HCT116 (cell line): ENCODE measurements around the gene CLIP4. TPM values are rescaled to one million over a fixed set of nuclear protein-coding genes. Genes with fewer than 3 reads are reported as not detected.

Experiments used
- ATAC-seq: fragments of 200-7000 bp; cut with Tn5 transposase; 2 replicates; pipeline ENCODE4 v1.9.1; 2020; ENCODE audit warnings: mild to moderate bottlenecking, moderate library complexity
- BruUV-seq: library from RNA; stranded (reverse); fragments of 400-500 nt; replicated peaks from 2 replicates; lab custom pipeline; 2021; lab: Mats Ljungman, UMichigan
- CTCF ChIA-PET: fragments of 300-600 bp; sonication (Branson Sonifier 250); formaldehyde crosslinking; loops from one replicate; lab custom pipeline; 2021; ENCODE audit warnings: antibody characterized with exemption; lab: Charles Lee
- POLR2A ChIA-PET: fragments of 300-600, 350-600 bp; sonication (Branson Sonifier 250); formaldehyde crosslinking; loops from one replicate; lab custom pipeline; 2021; ENCODE audit warnings: antibody characterized with exemption; lab: Charles Lee
- RAD21 ChIA-PET, 2 experiments: fragments of 300-600 bp; sonication (Branson Sonifier 250); formaldehyde crosslinking; loops; one replicate each; lab custom pipeline; 2023; ENCODE audit warnings: low total read pairs in 2 of 2; ENCODE audit not compliant: uncharacterized antibody in 2 of 2, unreplicated experiment in 2 of 2, low non-redundant PET in 1 of 2; lab: Charles Lee
- DNase-seq: peaks from one replicate; pipeline ENCODE4 v3.0.0-alpha.2; 2010; ENCODE audit warnings: low read depth, low spot score
- H2AFZ ChIP-seq: fragments of 200-600 bp; shearing (Covaris generic), sonication (generic); 2 replicates; pipeline ENCODE4 v1.6.1; 2017; ENCODE audit warnings: low read depth, mixed run types, mixed read lengths, antibody characterized with exemption, low read length; ENCODE audit not compliant: poor library complexity, severe bottlenecking
- H3K27ac ChIP-seq: 2 replicates; pipeline ENCODE4 v1.5.1; 2012; ENCODE audit warnings: low read depth, low read length
- H3K27me3 ChIP-seq: fragments of 200-600 bp; sonication (generic); 2 replicates; pipeline ENCODE4 v1.6.1; 2016; ENCODE audit warnings: mixed run types, low read length, mixed read lengths; ENCODE audit not compliant: insufficient read depth
- H3K36me3 ChIP-seq, 2 experiments: fragments of 200-500 bp in 1 of 2; fragments of 200-600 bp in 1 of 2; sonication (Bioruptor generic) in 1 of 2; sonication (generic) in 1 of 2; 2 replicates each; pipeline versions ENCODE4 v1.5.1 to v1.6.1; 2014 to 2016; ENCODE audit warnings: low read length in 2 of 2, inconsistent platforms in 1 of 2, mixed read lengths in 1 of 2, mixed run types in 1 of 2; ENCODE audit not compliant: insufficient read depth in 2 of 2, control insufficient read depth in 1 of 2
- H3K4me1 ChIP-seq, 2 experiments: fragments of 200-600 bp in 1 of 2; sonication (generic) in 1 of 2; 2 replicates each; pipeline versions ENCODE4 v1.5.1 to v1.6.1; 2012 to 2017; ENCODE audit warnings: low read length in 2 of 2, inconsistent platforms in 1 of 2, mild to moderate bottlenecking in 1 of 2, mixed read lengths in 1 of 2, mixed run types in 1 of 2, moderate library complexity in 1 of 2; ENCODE audit not compliant: insufficient read depth in 2 of 2, control insufficient read depth in 1 of 2
- H3K4me2 ChIP-seq: fragments of 200-600 bp; sonication (generic); 2 replicates; pipeline ENCODE4 v1.6.1; 2017; ENCODE audit warnings: mixed run types, low read length, mixed read lengths
- H3K4me3 ChIP-seq, 2 experiments: fragments of 200-600 bp in 1 of 2; sonication (generic) in 1 of 2; replicated peaks in 1 of 2; 2 replicates each; pipeline ENCODE4 v1.5.1; 2011 to 2016; ENCODE audit warnings: low read length in 2 of 2, control low read depth in 1 of 2, low read depth in 1 of 2, mild to moderate bottlenecking in 1 of 2, mixed read lengths in 1 of 2, mixed run types in 1 of 2
- H3K79me2 ChIP-seq: fragments of 200-600 bp; sonication (generic); 2 replicates; pipeline ENCODE4 v1.6.1; 2017; ENCODE audit warnings: mild to moderate bottlenecking, mixed run types, low read length, moderate library complexity, mixed read lengths; ENCODE audit not compliant: insufficient read depth
- H3K9ac ChIP-seq: fragments of 200-600 bp; sonication (generic); 2 replicates; pipeline ENCODE4 v1.6.1; 2016; ENCODE audit warnings: low read length, mixed read lengths
- H3K9me2 ChIP-seq: fragments of 200-600 bp; sonication (generic), shearing (Covaris generic); 2 replicates; pipeline ENCODE4 v1.6.1; 2017; ENCODE audit warnings: mixed run types, mild to moderate bottlenecking, moderate library complexity; ENCODE audit not compliant: insufficient read depth
- H3K9me3 ChIP-seq, 2 experiments: fragments of 200-500 bp in 1 of 2; fragments of 200-600 bp in 1 of 2; sonication (Bioruptor generic) in 1 of 2; sonication (generic) in 1 of 2; 2 replicates each; pipeline ENCODE4 v1.6.1; 2014 to 2017; ENCODE audit warnings: low read length in 2 of 2, mixed read lengths in 2 of 2, inconsistent platforms in 1 of 2, low read depth in 1 of 2, mild to moderate bottlenecking in 1 of 2, mixed run types in 1 of 2, moderate library complexity in 1 of 2; ENCODE audit not compliant: control insufficient read depth in 1 of 2, insufficient read depth in 1 of 2
- H4K20me1 ChIP-seq: fragments of 200-600 bp; sonication (generic), shearing (Covaris generic); 2 replicates; pipeline ENCODE4 v1.6.1; 2017; ENCODE audit warnings: mixed run types, mild to moderate bottlenecking, moderate library complexity; ENCODE audit not compliant: insufficient read depth
- CEBPB ChIP-seq: IDR thresholded peaks from 2 replicates; pipeline ENCODE4 v1.6.1; 2012; ENCODE audit warnings: low read depth
- ELF1 ChIP-seq: IDR thresholded peaks from 2 replicates; pipeline ENCODE4 v1.6.1; 2012; ENCODE audit warnings: low read depth, borderline replicate concordance
- EZH2 ChIP-seq: fragments of 200-600 bp; sonication (generic); IDR thresholded peaks from 2 replicates; pipeline ENCODE4 v1.6.1; 2017; ENCODE audit warnings: antibody characterized with exemption, mixed run types
- RAD21 ChIP-seq: IDR thresholded peaks from 2 replicates; pipeline ENCODE4 v1.6.1; 2012; ENCODE audit warnings: low read depth, mild to moderate bottlenecking
- REST ChIP-seq: IDR thresholded peaks from 2 replicates; pipeline ENCODE4 v1.6.1; 2012; ENCODE audit warnings: low read depth
- SIN3A ChIP-seq: IDR thresholded peaks from 2 replicates; pipeline ENCODE4 v1.6.1; 2012; ENCODE audit warnings: low read depth
- SRF ChIP-seq: IDR thresholded peaks from 2 replicates; pipeline ENCODE4 v1.6.1; 2012; ENCODE audit warnings: low read depth
- TCF7L2 ChIP-seq: IDR thresholded peaks from 2 replicates; pipeline ENCODE4 v1.7.0; 2011; ENCODE audit warnings: borderline replicate concordance, inconsistent platforms; ENCODE audit not compliant: insufficient read depth, insufficient read length; ENCODE audit errors: extremely low read depth
- YY1 ChIP-seq: IDR thresholded peaks from 2 replicates; pipeline ENCODE4 v1.6.1; 2011; ENCODE audit warnings: low read length, low read depth, moderate library complexity, mild to moderate bottlenecking; ENCODE audit not compliant: insufficient replicate concordance; ENCODE audit errors: extremely low read depth
- ZBTB33 ChIP-seq: IDR thresholded peaks from 2 replicates; pipeline ENCODE4 v1.6.1; 2011; ENCODE audit warnings: mild to moderate bottlenecking, low read length, moderate library complexity; ENCODE audit not compliant: insufficient replicate concordance; ENCODE audit errors: extremely low read depth
- intact Hi-C: fragments of 100-400 bp; cut with micrococcal nuclease; formaldehyde crosslinking; loops from 2 replicates; pipeline ENCODE4 v1.10.0; 2022
- total RNA-seq: library from RNA; stranded (reverse); gene quantifications from one replicate; pipeline ENCODE4 v1.2.1, GENCODE V29; 2021; ENCODE audit not compliant: unreplicated experiment

CLIP4 gene
- total RNA-seq, 1 experiment from 2014 or later: 27.8 TPM

GRCh38 chr2:29070526-29070925 is 44.7 kb upstream of the CLIP4 start:
- intact Hi-C loops: no loop called here
- H3K4me2 ChIP-seq: no peak overlapping the region
- POLR2A ChIA-PET: no interaction called here
- H4K20me1 ChIP-seq: no peaks in the 10 kb centered on the region
- RAD21 ChIA-PET: no interaction called here
- no peaks in the 10 kb centered on the region for H3K27me3 ChIP-seq
- TF ChIP-seq CEBPB (no peak), YY1 (no peak), RAD21 (no peak), EZH2 (no peak), ZBTB33 (no peak)
- no peak overlapping the region for H3K9ac ChIP-seq
- DNase-seq: no peak
- H3K4me3 ChIP-seq: no peak overlapping the region
- peaks cover 0 to 9% of the 10 kb centered on the region in 2 experiments; a peak in 2 of 4 replicates for H3K4me1 ChIP-seq
- no peak overlapping the region for H3K27ac ChIP-seq
- H2AFZ ChIP-seq: no peak overlapping the region
- no TSS peak for BruUV-seq
- H3K79me2 ChIP-seq: no peaks in the 10 kb centered on the region
- H3K9me3 ChIP-seq: no peaks in the 10 kb centered on the region
- H3K36me3 ChIP-seq: no peaks in the 10 kb centered on the region
- CTCF ChIA-PET: no interaction called here
- ATAC-seq: no peak
- no peaks in the 10 kb centered on the region for H3K9me2 ChIP-seq

- Histone ChIP-seq H4K20me1 (no peaks in the 10 kb centered on the region), H3K36me3 (no peaks in the 10 kb centered on the region), H2AFZ (no peak overlapping the region), H3K27ac (no peak overlapping the region), H3K4me3 (no peak overlapping the region), H3K4me2 (no peak overlapping the region), H3K27me3 (no peaks in the 10 kb centered on the region), H3K9me2 (no peaks in the 10 kb centered on the region), H3K4me1 (peaks cover 0 to 9% of the 10 kb centered on the region in 2 experiments; a peak in 2 of 4 replicates), H3K79me2 (no peaks in the 10 kb centered on the region), H3K9me3 (no peaks in the 10 kb centered on the region), H3K9ac (no peak overlapping the region)
- BruUV-seq: no TSS peak
- ChIA-PET CTCF (no interaction called here), POLR2A (no interaction called here), RAD21 (no interaction called here)
- ATAC-seq: no peak
- DNase-seq: no peak
- intact Hi-C loops: no loop called here
- TF ChIP-seq ELF1 (no peak), SRF (no peak), SIN3A (no peak), TCF7L2 (no peak), REST (no peak), YY1 (no peak), EZH2 (no peak)
Observed at GRCh38 chr2:29071032-29071975, 43.9 kb upstream of the CLIP4 start.
